NT2/D1 (cell line): Measurements from ENCODE around the gene CPHXL2.

Experiments used
- SUZ12 ChIP-seq: IDR thresholded peaks from 2 replicates; pipeline ENCODE4 v1.6.1; 2011; ENCODE audit not compliant: insufficient read length, insufficient read depth; ENCODE audit errors: extremely low read depth
- YY1 ChIP-seq: IDR thresholded peaks from 2 replicates; pipeline ENCODE4 v1.6.1; 2011; ENCODE audit not compliant: insufficient read length, insufficient read depth
- ZNF274 ChIP-seq: IDR thresholded peaks from 2 replicates; pipeline ENCODE4 v1.6.1; 2011; ENCODE audit warnings: mild to moderate bottlenecking, low read depth, low read length

- TF ChIP-seq SUZ12 = no peak
- no peak for TF ChIP-seq YY1
- TF ChIP-seq ZNF274 = no peak
These were observed at the start of gene CPHXL2 for GRCh38 chr16:75676909-75677308.
